Fibroblast of lung (primary cell): ENCODE results near the gene SHISA9. TPM values are rescaled to one million over a fixed set of nuclear protein-coding genes. Genes with fewer than 3 reads are reported as not detected.

Experiments used
- DNase-seq, 2 donors: peaks; one replicate each; pipeline versions ENCODE4 v3.0.0 to v3.0.0-alpha.2; 2010; ENCODE audit warnings: low read depth in 2 of 2
- H2AFZ ChIP-seq: 2 replicates; pipeline ENCODE4 v1.5.1; 2012; ENCODE audit warnings: low read length, control low read depth, inconsistent platforms
- H3K27ac ChIP-seq: 2 replicates; pipeline ENCODE4 v1.5.1; 2011; ENCODE audit warnings: low read length, control low read depth; ENCODE audit not compliant: insufficient read depth
- H3K27me3 ChIP-seq: 2 replicates; pipeline ENCODE4 v1.5.1; 2011; ENCODE audit warnings: mild to moderate bottlenecking, low read length; ENCODE audit not compliant: control insufficient read depth, insufficient read depth
- H3K36me3 ChIP-seq: 2 replicates; pipeline ENCODE4 v1.5.1; 2011; ENCODE audit warnings: low read length; ENCODE audit not compliant: control insufficient read depth, insufficient read depth
- H3K4me1 ChIP-seq: 2 replicates; pipeline ENCODE4 v1.5.1; 2011; ENCODE audit warnings: low read length; ENCODE audit not compliant: control insufficient read depth, insufficient read depth; ENCODE audit errors: extremely low read depth
- H3K4me2 ChIP-seq: 2 replicates; pipeline ENCODE4 v1.5.1; 2011; ENCODE audit warnings: low read length, control low read depth; ENCODE audit not compliant: insufficient read depth; ENCODE audit errors: extremely low read depth
- H3K4me3 ChIP-seq, 4 experiments: fragments of 200-600 bp in 1 of 4; sonication (generic) in 1 of 4; replicated peaks in 1 of 4; 2 replicates each; pipeline ENCODE4 v1.5.1; 2011 to 2016; ENCODE audit warnings: low read length in 4 of 4, low read depth in 3 of 4, mild to moderate bottlenecking in 3 of 4, control low read depth in 2 of 4, inconsistent platforms in 1 of 4, mixed read lengths in 1 of 4; ENCODE audit not compliant: insufficient read depth in 1 of 4; ENCODE audit errors: control extremely low read depth in 1 of 4
- H3K79me2 ChIP-seq: 2 replicates; pipeline ENCODE4 v1.5.1; 2012; ENCODE audit warnings: mild to moderate bottlenecking, low read length, inconsistent platforms; ENCODE audit not compliant: control insufficient read depth, insufficient read depth
- H3K9ac ChIP-seq: 2 replicates; pipeline ENCODE4 v1.5.1; 2011; ENCODE audit warnings: mild to moderate bottlenecking, low read length, control low read depth; ENCODE audit not compliant: insufficient read depth
- H3K9me3 ChIP-seq: 2 replicates; pipeline ENCODE4 v1.5.1; 2012; ENCODE audit warnings: low read depth, low read length; ENCODE audit not compliant: control insufficient read depth, insufficient read depth
- H4K20me1 ChIP-seq: 2 replicates; pipeline ENCODE4 v1.5.1; 2011; ENCODE audit warnings: low read length; ENCODE audit not compliant: control insufficient read depth, insufficient read depth; ENCODE audit errors: extremely low read depth
- EZH2 ChIP-seq: IDR thresholded peaks from 2 replicates; pipeline ENCODE4 v1.5.1; 2012; ENCODE audit warnings: low read length, control low read depth, mild to moderate bottlenecking; ENCODE audit errors: missing control alignments
- polyA plus RNA-seq, 2 donors: library from polyadenylated mRNA; depleted of rRNA in 1 of 2; stranded (reverse) in 1 of 2; unstranded in 1 of 2; fragments of >200 nt; gene quantifications; 2 replicates each; pipeline ENCODE4 v1.2.1, GENCODE V29; 2011 to 2012; ENCODE audit warnings: missing spikeins in 1 of 2
- total RNA-seq: library from RNA; depleted of rRNA; stranded (reverse); fragments of >200 nt; gene quantifications from 2 replicates; pipeline ENCODE4 v1.2.1, GENCODE V29; 2014
- TF ChIP-seq, protein P1 (sequence below), 2 donors: IDR thresholded peaks in 1 of 2; conservative IDR thresholded peaks in 1 of 2; 1 replicate in 1 of 2; 2 replicates in 1 of 2; pipeline ENCODE4 v1.5.1; 2011 to 2012; ENCODE audit warnings: low read length in 2 of 2, control low read depth in 1 of 2, inconsistent platforms in 1 of 2, low read depth in 1 of 2, mild to moderate bottlenecking in 1 of 2

SHISA9 gene
- total and polyA plus RNA-seq, 2 donors (not counting 1 experiment from before 2014, with no cell fraction given): not detected

DNA sequence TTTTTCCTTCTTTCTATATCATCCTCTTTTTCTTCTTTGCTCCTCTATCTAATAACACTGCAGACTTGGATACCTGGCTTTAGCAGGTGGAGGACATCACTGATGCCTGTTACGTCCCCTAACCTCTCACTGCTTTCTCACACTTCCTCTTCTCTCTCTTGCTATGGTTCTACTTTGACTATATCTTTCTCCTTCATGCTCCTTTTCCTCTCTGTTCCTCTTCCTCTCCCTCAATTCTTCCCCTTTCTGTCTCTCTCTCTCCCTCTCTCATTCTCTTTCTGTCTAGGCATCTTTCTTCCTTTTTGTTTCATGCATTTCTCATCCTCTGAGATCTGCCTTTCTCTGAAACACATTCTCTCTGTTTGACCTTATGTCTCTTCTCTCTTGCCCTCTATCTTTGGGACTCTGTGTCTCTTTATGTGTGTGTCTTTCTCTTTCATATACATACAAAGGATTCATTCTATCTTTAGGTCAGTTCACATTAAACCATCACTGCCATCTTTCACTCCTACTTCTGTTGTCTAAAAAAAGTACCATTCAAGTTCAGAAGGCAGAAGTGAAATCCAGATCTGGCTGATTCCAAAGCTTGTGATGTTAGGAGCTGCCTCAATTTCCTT lies 353.7 kb downstream of the SHISA9 start:
- DNase-seq: no peak
- Histone ChIP-seq H3K79me2 (no peaks in the 10 kb centered on the region), H3K4me1 (no peaks in the 10 kb centered on the region), H2AFZ (no peak overlapping the region), H3K36me3 (no peaks in the 10 kb centered on the region), H3K4me3 (no peak overlapping the region), H3K27me3 (no peaks in the 10 kb centered on the region), H3K9ac (no peak overlapping the region), H3K4me2 (no peak overlapping the region), H4K20me1 (no peaks in the 10 kb centered on the region), H3K27ac (no peak overlapping the region), H3K9me3 (no peaks in the 10 kb centered on the region)
- TF ChIP-seq EZH2: no peak
- TF ChIP-seq, protein P1, sequence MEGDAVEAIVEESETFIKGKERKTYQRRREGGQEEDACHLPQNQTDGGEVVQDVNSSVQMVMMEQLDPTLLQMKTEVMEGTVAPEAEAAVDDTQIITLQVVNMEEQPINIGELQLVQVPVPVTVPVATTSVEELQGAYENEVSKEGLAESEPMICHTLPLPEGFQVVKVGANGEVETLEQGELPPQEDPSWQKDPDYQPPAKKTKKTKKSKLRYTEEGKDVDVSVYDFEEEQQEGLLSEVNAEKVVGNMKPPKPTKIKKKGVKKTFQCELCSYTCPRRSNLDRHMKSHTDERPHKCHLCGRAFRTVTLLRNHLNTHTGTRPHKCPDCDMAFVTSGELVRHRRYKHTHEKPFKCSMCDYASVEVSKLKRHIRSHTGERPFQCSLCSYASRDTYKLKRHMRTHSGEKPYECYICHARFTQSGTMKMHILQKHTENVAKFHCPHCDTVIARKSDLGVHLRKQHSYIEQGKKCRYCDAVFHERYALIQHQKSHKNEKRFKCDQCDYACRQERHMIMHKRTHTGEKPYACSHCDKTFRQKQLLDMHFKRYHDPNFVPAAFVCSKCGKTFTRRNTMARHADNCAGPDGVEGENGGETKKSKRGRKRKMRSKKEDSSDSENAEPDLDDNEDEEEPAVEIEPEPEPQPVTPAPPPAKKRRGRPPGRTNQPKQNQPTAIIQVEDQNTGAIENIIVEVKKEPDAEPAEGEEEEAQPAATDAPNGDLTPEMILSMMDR (conservative IDR thresholded peaks at IDR 0.05 in 1 of 2, IDR thresholded peaks at IDR 0.05 in 1 of 2; ENCODE audit: low read depth in 1 of 2, low read length in 2 of 2): no peak

DNA sequence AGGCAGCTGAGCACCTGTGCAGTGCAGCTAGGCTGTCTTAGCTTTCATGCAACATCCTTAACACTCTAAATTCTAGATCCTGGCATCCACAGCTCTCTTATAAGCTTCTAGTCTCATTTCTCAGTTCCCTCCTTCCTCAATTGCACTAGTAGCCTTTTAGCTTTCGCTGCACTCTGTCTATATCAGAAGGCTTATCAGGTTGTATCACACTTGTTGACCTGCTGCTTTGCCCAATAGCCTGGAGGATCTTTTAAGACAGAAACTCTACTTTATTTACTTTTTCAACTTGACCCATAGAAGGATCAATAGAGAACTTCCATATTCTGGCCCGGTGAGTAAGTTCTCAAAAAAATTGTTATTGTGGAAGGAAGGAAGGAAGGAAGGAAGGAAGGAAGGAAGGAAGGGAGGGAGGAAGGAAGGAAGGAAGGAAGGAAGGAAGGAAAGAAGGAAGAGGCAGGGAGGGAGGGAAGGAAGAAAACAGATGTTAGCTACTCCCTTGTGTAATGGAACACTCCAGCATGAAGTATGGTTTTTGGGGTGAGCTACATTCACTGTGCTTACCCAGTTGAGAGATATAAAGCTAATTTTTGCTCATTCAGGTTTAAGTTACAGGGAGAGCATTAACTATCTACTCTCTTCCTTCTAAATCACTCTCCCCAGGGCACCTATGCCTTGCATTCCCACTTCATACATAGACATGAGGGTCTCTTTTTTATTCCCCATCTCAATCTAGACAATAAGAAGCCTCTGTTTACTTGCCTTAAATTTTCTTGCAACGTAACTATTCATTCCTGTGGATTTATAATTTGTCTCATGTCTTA lies 361.1 kb downstream of the SHISA9 start:
- no peak overlapping the region for H3K9ac ChIP-seq
- TF ChIP-seq EZH2: no peak
- TF ChIP-seq, protein P1 (conservative IDR thresholded peaks at IDR 0.05 in 1 of 2, IDR thresholded peaks at IDR 0.05 in 1 of 2; ENCODE audit: low read depth in 1 of 2, low read length in 2 of 2): no peak
- DNase-seq: no peak
- no peak overlapping the region for H3K4me2 ChIP-seq
- no peak overlapping the region for H2AFZ ChIP-seq
- H4K20me1 ChIP-seq: no peaks in the 10 kb centered on the region
- H3K4me3 ChIP-seq: no peak overlapping the region
- H3K9me3 ChIP-seq: no peaks in the 10 kb centered on the region
- H3K79me2 ChIP-seq: no peaks in the 10 kb centered on the region
- no peak overlapping the region for H3K27ac ChIP-seq
- H3K36me3 ChIP-seq: no peaks in the 10 kb centered on the region
- H3K27me3 ChIP-seq: no peaks in the 10 kb centered on the region
- H3K4me1 ChIP-seq: no peaks in the 10 kb centered on the region

DNA sequence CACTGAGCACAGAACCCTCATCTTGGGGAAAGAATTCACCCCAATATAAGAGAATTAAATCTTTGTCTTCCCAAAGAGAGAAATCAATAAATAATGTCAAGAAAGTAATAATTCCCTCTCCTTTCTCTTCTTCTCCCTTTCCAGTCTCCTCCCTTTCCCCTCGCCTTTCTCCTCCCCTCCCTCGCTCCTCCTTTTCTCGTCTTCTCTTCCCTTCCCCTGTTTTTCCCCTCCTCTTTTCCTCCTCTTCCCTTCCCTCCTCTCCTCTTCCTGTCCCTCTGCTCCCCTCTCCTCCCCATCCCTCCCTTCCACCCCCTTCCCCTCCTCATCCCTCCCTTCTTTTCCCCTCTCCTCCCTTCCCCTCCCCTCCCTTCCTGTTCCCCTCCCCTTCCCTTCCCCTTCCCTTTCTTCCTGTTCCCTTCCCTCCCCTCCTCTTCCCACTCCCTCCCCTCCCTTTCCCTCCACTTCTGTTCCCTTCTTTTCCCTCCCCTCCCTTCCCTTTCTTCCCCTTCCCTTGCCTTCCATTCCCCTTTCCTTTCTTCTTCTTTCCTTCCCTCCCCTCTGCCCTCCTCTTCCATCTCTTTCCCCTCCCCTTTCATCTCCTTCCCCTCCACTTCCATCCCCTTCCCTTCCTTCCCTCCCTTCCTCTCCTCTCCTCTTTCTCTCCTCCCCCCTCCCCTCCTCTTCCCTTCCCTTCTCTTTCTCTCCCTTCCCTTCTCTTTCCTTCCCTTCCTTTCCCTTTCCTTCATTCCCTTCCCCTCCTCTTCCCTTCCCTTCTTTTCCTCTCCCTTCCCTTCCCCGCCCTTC lies 363.6 kb downstream of the SHISA9 start:
- TF ChIP-seq, protein P1 (conservative IDR thresholded peaks at IDR 0.05 in 1 of 2, IDR thresholded peaks at IDR 0.05 in 1 of 2; ENCODE audit: low read depth in 1 of 2, low read length in 2 of 2): no peak
- no peak for TF ChIP-seq EZH2
- no peak overlapping the region for H3K4me2 ChIP-seq
- H3K9me3 ChIP-seq: no peaks in the 10 kb centered on the region
- no peaks in the 10 kb centered on the region for H3K79me2 ChIP-seq
- H3K4me3 ChIP-seq: no peak overlapping the region
- H3K36me3 ChIP-seq: no peaks in the 10 kb centered on the region
- no peak overlapping the region for H3K9ac ChIP-seq
- H3K4me1 ChIP-seq: no peaks in the 10 kb centered on the region
- no peak for DNase-seq
- no peak overlapping the region for H2AFZ ChIP-seq
- H3K27ac ChIP-seq: no peak overlapping the region
- H4K20me1 ChIP-seq: no peaks in the 10 kb centered on the region
- H3K27me3 ChIP-seq: no peaks in the 10 kb centered on the region
